AG10803 (cell line): ENCODE results near the gene GHR.

Experiments used
- DNase-seq: peaks from one replicate; pipeline ENCODE4 v3.0.0; 2010; ENCODE audit warnings: low read depth
- H3K4me3 ChIP-seq: 2 replicates; pipeline ENCODE4 v1.5.1; 2011; ENCODE audit warnings: mild to moderate bottlenecking, low read length, control low read depth
- CTCF ChIP-seq: conservative IDR thresholded peaks from 2 replicates; pipeline ENCODE4 v1.5.1; 2011; ENCODE audit warnings: mild to moderate bottlenecking, low read length, control low read depth, inconsistent platforms

The GHR gene

GRCh38 chr5:42392917-42393316 is 30.3 kb upstream of the GHR start:
- DNase-seq: no peak
- no peak overlapping the region for H3K4me3 ChIP-seq
- TF ChIP-seq CTCF: no peak

GRCh38 chr5:42396111-42396510 is 27.1 kb upstream of the GHR start:
- DNase-seq: no peak
- no peak overlapping the region for H3K4me3 ChIP-seq
- TF ChIP-seq CTCF: no peak

GRCh38 chr5:42397267-42397666 is 26.0 kb upstream of the GHR start:
- no peak for DNase-seq
- TF ChIP-seq CTCF: no peak
- H3K4me3 ChIP-seq: no peak overlapping the region

GRCh38 chr5:42399702-42400101 is 23.5 kb upstream of the GHR start:
- DNase-seq: no peak
- no peak for TF ChIP-seq CTCF
- no peak overlapping the region for H3K4me3 ChIP-seq

- TF ChIP-seq CTCF: no peak
- DNase-seq: no peak
- no peak overlapping the region for H3K4me3 ChIP-seq
These were observed 22.8 kb upstream of the GHR start for GRCh38 chr5:42400474-42400873.

GRCh38 chr5:42403236-42403635 is 20.0 kb upstream of the GHR start:
- no peak for DNase-seq
- no peak for TF ChIP-seq CTCF
- H3K4me3 ChIP-seq: no peak overlapping the region

GRCh38 chr5:42404366-42404765 is 18.9 kb upstream of the GHR start:
- no peak for DNase-seq
- TF ChIP-seq CTCF: no peak
- no peak overlapping the region for H3K4me3 ChIP-seq
